CMK (cell line): Measurements from ENCODE around the gene RAD51.
"Not testable (repeated sequence)": the region's sequence is repeated elsewhere in the genome, so short reads cannot be mapped to it uniquely, and the experiment has no call there.

ENCODE experiments used
- DNase-seq: peaks from one replicate; pipeline ENCODE4 v3.0.0-alpha.2; 2010; ENCODE audit warnings: low read depth

RAD51 gene

DNA sequence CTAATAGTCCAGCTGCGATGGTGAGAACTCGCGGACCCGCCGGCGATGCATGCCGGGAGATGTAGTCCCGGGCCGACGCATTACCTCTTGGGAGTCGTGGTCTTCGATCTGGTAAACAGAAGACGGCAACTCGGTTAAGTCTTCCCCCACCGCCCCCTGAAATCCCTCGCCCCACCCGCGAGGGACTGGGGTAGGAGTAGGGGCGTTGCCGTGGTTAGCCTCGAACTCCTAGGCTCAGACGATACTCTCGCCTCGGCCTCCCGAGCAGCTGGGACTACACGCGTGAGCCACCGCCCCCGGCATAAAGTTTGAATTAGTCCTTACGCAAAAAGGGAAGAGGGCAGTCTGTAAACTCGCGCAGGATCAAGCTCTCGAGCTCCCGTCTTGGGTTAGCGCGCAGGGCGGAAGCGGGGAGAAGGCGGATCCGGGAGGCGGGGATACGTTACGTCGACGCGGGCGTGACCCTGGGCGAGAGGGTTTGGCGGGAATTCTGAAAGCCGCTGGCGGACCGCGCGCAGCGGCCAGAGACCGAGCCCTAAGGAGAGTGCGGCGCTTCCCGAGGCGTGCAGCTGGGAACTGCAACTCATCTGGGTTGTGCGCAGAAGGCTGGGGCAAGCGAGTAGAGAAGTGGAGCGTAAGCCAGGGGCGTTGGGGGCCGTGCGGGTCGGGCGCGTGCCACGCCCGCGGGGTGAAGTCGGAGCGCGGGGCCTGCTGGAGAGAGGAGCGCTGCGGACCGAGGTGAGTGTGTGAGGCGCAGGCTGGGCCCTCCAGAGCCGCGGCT is at the start of gene RAD51:
TSS of gene RAD51 (plus strand) at position 487 of the 781 bp plus-strand sequence. CDS start 3,585 bp downstream, outside the sequence.
- DNase-seq, result peak; percentile 81

DNA sequence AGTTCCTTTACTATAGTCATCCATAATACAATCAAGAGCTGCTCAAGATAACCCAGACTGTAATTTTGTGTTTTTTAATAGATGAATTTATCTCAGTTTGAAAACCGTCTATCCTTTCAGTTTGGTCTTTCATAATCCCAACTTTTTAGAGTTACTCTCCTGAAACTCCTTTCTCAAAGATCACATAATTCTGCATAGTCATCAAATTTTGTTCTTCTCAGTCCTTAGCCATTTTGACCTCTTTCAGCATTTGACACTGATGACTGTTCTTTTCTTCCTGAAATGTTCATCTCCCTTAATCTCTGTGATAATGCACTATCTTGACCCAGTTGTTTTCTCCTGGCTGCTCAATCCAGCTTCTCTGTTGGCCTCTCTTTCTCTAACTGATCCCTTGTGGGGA is 47.5 kb upstream of the RAD51 start:
- DNase-seq, result no peak

DNA sequence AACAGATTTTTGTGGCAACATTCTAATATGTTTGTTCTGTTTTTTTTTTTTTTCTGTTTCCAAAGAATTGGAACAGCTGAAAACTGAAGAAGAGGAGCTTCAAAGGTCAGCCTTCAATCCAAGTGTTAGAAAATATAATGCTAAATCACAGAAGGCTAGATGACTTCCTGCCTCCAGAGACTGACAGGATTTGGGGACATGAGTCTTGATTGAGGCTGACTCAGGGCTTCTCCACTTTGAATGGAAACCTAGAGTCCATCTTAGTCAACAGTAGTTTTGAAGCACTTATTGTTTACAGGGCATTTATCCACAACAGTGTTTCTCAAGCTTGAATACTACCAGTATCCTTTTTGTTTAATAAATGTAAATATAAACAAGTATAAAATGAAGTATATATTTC is 44.5 kb upstream of the RAD51 start:
- no peak for DNase-seq

DNA sequence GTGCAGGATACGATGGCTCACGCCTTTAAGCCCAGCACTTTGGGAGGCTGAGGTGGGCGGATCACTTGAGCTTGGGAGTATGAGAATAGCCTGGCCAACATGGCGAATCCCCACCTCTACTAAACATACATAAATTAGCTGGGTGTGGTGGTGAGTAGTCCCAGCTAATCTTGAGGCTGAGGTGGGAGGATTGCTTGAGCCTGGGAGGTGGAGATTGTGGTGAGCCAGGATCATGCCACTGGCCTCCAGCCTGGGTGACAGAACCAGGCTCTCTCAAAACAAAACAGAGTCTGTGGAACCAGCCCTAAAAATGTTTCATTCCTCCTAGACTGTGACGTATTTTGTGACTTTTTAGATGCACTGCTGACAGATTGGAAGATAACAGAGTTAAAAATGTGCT is 34.3 kb upstream of the RAD51 start:
- no peak for DNase-seq

DNA sequence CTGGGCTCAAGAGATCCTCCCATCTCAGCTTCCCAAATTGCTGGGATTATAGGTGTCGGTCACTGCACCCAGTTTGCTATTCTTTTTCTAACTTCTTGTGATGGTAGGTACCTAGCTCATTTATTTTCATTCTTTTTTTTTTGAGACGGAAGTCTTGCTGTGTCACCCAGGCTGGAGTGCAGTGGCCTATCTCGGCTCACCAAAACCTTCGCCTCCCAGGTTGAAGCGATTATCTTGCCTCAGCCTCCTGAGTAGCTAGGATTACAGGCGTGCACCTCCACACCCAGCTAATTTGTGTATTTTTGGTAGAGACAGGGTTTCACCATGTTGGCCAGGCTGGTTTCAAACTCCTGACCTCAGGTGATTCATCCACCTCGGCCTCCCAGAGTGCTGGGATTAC is 30.1 kb upstream of the RAD51 start:
- no peak for DNase-seq

DNA sequence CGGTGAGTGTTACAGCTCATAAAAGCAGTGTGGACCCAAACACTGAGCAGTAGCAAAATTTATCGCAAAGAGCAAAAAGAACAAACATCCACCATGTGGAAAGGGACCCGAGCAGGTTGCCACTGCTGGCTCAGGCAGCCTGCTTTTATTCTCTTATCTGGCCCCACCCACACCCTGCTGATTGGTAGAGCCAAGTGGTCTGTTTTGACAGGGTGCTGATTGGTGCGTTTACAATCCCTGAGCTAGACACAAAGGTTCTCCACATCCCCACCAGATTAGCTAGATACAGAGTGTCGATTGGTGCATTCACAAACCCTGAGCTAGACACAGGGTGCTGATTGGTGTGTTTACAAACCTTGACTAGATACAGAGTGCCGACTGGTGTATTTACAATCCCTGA is 18.7 kb upstream of the RAD51 start:
- not testable (repeated sequence) for DNase-seq

DNA sequence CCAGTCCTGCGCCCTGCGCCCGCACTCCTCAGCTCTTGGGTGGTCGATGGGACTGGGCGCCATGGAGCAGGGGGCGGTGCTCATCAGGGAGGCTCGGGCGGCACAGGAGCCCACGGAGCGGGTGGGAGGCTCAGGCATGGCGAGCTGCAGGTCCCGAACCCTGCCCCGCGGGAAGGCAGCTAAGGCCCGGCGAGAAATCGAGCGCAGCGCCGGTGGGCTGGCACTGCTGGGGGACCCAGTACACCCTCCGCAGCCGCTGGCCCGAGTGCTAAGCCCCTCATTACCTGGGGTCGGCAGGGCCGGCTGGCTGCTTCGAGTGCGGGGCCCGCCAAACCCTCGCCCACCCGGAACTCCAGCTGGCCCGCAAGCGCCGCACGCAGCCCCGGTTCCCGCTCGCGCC is 18.1 kb upstream of the RAD51 start:
- not testable (repeated sequence) for DNase-seq

DNA sequence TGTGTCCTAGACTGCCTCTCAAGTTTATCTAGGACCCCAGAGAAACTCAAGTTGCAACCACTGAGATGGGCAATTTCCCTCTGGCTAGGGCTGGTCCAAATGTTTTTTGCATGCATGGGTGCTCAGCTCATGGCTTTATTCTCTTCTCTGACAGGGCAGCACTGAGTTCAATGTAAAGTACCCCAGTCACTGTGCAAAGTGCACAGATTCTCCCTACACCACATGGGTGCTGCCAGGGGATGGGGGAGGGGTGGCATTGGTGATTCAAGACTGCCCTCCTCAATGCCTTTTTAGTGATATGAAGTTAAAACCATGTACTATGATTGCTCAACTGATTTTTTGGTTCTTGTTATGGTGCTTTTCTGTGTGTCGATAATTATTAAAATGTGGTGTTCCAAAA is 14.8 kb upstream of the RAD51 start:
- DNase-seq, result no peak

DNA sequence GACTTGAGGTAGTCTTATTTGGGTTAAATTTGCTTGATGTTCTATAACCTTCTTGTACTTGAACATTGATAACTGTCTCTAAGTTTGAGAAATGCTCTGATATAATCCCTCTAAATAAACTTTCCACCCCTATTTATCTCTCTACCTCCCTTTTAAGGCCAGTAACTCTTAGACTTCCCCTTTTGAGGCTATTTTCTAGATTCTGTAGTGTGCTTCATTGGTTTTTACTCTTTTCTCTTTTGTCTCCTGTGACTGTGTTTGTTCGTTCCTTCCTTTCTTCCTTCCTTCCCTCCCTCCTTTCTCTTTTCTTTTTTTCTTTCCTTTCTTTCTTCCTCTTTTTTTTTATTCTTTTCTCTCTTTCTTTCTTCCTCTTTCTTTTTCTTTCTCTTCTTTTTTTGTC is 14.0 kb upstream of the RAD51 start:
- DNase-seq, result not testable (repeated sequence)

DNA sequence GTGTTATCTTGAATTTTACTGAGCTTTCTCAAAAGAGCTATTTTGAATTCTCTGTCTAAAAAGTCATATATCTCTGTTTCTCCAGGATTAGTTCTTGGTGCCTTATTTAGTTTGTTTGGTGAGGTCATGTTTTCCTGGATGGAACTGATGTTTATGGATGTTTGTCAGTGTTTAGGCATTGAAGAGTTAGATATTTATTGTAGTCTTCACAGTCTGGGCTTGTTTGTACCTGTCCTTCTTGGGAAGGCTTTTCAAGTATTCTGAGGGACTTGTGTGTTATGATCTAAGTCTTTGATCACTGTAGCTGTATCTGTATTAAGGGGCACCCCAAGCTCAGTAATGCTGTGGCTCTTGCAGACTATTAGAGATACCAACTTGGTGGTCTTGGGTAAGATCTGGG is 10.6 kb upstream of the RAD51 start:
- DNase-seq, result no peak

DNA sequence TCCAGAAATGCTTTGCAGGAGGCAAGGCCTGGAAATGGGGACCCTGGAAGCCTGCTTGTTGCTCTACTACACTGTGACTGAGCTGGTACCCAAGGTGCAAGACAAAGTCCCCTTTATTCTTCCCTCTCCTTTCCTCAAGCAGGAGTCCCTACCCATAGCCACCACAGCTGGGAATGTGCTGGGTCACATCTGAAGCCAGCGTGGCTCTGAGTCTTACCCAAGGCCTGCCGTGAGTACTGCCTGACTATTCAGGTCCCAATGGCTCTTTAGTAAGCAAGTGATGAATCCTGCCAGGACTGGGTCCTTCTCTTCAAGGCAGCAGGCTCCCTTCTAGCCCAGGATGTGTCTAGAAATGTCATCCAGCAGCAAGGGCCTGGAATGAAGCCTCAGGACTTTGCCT is 9.6 kb upstream of the RAD51 start:
- no peak for DNase-seq

DNA sequence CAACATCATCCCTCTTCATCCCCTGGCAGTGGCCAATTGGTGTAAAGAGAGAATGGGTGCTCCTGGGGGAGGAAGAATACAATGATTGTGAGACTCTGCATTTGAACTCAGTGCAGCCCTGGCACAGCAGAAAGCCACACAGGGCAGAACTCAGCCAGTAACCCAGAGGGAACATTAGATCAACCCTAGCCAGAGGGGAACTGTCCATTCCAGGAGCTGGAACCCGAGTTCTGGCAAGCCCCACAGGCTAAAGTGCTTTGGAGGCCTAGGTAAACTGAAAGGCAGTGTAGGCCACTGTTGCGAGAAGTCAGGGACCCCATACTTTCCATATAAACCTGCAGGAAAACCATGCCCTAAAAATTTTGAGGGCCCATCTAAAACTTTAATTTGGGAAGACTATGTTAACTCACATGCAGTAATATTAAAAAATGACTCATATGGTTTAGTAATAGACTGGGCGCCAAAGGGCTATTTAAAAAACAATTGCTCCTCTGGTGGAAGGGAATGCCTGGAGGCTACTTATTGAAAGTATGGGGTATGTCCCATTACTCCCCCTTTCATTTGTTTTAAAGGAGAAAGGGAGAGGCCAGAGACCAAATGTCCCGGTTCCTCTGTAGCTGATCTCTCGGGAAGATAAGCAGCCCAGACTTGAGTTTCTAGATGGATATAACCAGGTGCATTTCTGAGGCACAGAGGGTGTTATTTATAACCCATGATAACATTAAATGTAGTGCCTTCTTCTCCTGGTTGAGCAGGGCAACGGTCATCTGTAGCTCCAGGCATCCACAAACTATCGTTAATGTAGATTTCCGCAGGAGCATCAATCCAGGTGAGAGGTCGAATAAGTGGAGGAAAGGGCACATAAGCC is 5.8 kb upstream of the RAD51 start:
- no peak for DNase-seq

DNA sequence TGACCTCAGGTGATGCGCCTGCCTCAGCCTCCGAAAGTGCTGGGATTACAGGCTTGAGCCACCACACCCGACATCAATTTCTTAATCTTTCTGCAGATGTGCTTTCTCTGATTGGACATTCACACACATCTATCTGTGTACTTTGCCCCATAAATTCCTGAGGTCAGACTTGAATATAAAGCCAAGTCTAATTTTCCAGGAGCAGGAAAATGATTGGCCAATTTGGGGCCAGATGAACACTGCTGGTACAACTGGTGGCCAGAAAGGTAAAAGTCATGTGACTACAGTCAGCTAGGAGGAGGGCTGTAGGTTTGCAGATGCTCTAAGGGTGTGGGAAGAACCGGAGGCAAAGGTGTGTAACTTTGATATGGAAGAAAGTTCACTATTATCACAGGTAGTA is 3.2 kb upstream of the RAD51 start:
- DNase-seq, result no peak

DNA sequence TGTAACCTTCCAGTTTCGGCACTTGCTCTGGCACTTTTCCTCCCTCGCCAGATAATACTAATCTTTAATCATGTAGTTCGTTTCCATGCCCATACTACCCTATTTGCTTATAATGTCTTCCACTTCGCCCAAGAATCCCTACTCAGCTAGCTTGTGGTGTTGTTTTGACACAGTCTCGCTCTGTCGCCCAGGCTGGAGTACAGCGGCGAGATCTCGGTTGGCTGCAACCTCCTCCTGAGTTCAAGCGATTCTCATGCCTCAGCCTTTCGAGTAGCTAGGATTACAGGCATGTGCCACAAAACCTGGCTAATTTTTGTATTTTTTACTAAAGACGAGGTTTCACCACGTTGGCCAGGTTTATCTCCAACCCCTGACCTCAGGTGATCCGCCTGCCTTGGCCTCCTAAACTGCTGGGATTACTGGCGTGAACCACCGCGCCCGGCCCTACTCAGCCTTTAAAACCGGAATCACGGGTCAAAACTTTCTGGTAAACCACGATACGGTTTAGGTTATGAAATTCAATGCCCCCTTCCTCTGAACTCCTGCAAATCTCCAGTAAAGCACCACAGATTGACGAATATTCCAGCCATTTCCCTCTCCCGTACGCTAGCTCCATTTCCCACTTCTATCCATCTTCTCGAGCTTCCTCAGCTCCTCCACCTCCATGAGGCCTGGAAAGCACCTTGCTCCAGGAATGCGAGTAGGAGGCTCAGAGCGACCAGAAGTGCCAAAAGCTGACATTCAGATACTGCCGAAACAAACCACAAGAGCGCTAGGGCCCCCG is 878 bp upstream of the RAD51 start:
- no peak for DNase-seq

DNA sequence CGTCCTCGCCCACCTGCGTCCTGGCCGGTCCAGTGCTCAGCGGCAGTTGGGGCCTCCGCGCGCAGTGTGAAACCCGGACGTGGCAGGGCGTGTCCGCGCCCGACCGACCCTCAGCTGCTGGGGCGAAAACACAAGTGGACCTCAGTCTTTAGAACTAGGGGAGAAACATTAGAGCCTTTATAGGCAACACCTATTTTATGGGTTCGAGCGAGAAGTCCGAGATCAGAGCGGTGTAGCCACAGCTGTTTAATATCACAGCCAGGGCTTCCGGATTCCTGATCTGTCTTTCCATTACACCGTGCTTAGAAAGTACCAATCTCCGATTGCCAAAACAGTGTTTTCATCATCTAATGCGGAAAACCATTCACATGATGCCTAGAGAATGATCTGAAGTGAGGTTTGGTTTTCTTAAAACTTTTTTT is 506 bp downstream of the RAD51 start:
- no peak for DNase-seq

DNA sequence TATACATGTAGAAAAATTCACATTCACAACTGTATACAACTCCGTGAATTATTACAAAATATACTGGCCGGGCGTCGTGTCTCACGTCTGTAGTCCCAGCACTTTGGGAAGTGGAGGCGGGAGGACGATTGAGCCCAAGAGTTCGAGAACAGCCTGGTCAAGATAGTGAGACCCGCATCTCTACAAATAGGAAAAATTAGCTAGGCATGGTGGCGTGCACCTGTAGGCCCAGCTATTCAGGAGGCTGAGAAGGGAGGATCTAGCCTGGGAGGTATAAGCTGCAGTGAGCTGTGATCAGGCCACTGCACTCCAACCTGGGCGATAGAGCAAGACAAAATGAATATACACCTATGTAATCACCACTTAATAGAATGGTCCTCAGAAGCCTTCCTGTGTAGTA is 1.3 kb downstream of the RAD51 start:
- DNase-seq, result no peak

DNA sequence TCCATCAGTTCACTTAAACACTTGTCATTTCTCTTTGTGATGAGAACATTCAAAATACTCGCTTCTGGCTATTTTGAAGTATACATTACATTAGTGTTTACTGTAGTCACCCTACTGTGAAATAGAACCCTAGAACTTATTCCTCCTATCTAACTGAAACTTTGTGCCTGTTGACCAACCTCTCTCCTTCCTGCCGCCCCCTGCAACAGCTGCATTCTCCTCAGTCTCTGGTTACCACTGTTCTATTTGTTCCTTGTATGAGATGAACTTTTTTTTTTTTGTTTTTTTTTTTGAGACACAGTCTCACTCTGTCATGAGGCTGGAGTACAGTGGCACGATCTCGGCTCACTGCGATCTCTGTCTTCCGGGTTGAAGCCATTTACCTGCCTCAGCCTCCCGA is 2.9 kb downstream of the RAD51 start:
- no peak for DNase-seq

DNA sequence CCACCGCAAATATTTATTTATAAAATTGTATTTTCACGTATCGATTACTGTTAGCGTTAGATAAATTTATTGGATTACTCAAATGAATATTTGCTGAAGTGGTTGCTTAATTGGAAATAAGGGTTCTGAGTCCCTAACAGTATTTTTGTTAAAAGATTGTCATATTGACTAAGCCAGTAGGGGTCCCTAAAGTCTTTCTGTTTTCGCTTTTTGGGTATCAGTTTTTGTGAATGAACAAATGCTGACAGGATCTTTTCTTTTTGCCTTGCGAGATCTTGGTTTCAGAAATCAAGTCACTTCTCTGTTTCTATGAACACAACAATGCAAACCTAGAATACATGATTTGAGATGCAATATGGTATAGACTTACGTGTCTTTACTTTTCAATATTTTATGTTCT is 7.1 kb downstream of the RAD51 start:
- DNase-seq, result no peak

DNA sequence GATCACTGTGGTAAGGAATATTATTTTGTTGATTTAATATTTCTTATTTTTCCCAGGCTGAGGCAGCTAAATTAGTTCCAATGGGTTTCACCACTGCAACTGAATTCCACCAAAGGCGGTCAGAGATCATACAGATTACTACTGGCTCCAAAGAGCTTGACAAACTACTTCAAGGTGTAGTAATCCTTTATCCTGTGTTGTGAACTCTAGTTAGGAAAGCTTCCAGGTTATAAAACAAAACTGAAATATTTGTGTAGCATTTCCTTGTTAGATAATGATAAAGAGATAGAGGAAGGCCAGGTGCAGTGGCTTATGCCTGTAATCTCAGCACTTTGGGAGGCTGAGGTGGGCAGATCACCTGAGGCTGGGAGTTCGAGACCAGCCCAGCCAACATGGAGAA is 11.1 kb downstream of the RAD51 start:
- DNase-seq, result no peak

DNA sequence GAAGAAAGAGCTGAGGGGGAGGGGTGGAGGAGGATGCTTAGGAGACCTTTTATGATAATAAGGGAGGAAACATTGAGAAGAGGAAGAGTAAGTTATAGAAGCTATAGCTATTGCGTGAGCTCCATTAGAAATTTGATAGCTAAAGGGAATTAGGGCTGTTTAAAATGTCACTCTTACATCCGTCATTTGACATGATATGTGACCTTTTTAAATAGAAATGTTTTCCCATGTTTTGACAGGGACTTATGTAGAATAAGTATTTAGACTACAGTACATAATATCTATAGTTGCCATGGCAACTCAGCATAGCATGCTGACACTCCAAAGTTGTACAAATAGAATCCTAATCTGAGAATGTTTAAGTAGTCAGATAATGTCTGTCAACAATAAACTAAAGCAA is 19.2 kb downstream of the RAD51 start:
- DNase-seq, result no peak

DNA sequence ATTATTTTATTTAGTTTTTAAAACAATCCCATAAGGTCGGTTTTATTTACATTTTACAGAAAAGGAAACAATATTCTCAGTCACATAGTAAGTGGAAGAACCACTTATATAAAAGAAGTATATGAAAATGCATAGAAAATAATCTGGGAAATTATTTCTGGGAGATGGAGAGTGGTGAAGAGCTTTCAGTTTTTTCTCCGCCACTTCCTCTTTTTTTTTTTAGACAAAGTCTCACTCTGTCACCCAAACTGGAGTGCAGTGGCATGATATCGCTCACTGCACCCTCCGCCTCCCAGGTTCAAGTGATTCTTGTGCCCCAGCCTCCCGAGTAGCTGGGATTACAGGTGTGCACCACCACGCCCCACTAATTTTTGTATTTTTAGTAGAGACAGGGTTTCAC is 21.2 kb downstream of the RAD51 start:
- no peak for DNase-seq

DNA sequence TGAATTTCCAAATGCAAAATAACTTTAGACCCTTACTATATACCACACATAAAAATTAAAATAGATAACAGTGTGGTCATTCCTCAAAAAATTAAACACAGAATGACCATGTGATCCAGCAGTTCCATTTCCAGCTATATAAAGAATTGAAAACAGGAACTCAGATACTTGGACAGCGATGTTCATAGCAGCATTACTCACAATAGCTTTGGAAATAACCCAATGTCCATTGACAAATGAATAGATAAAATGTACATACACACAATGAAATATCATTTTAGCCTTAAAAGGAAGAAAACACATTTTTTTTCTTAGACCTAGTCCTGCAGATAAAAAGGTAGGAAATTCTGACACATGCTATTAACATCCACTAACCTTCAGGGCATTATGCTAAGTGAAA is 26.7 kb downstream of the RAD51 start:
- DNase-seq, result no peak

DNA sequence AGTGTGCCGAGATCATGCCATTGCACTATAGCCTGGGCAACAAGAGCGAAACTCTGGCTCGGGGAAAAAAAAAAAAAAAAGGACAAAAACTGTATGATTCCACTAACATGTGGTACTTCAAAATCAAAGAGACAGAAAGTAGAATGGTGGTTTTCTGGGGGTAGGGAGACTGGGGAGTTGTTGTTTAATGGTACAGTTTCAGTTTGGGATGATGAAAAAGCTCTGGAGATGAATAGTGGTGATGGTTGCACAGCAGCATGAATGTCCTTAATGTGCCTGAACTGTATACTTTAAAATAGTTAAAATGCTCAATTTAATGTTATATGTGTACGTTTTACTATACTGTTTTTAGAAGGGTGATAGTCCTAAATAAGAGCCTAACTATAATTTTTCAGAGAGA is 27.4 kb downstream of the RAD51 start:
- no peak for DNase-seq
